ENCODE results near the gene SPOPL.

GRCh38 chr2:138601458-138602165, 100.0 kb downstream of the SPOPL start:
- no peak for TF ChIP-seq POLR2AphosphoS5 (IDR thresholded peaks at IDR 0.05)
- TF ChIP-seq CTCF (IDR thresholded peaks at IDR 0.05), result no peak
